Astrocyte (in vitro differentiated cells and primary cell): Measurements from ENCODE around the gene CST9L. TPM values are rescaled to one million over a fixed set of nuclear protein-coding genes. Genes with fewer than 3 reads are reported as not detected.

Experiments used
- DNase-seq: peaks from one replicate; pipeline ENCODE4 v3.0.0-alpha.2; 2010; ENCODE audit warnings: low read depth
- FAIRE-seq: peaks from 2 replicates; lab custom pipeline; 2011; peaks lifted over from hg19 to GRCh38; lab: Jason Lieb, UNC
- H2AFZ ChIP-seq: 2 replicates; pipeline ENCODE4 v1.6.0; 2012; ENCODE audit warnings: low read depth, low read length, inconsistent platforms
- H3K27ac ChIP-seq: 2 replicates; pipeline ENCODE4 v1.5.1; 2011; ENCODE audit warnings: low read depth, low read length, inconsistent platforms
- H3K27me3 ChIP-seq: 2 replicates; pipeline ENCODE4 v1.6.0; 2011; ENCODE audit warnings: low read length, inconsistent platforms; ENCODE audit not compliant: insufficient read depth
- H3K36me3 ChIP-seq: 2 replicates; pipeline ENCODE4 v1.5.1; 2011; ENCODE audit warnings: low read length, inconsistent platforms; ENCODE audit not compliant: insufficient read depth
- H3K4me1 ChIP-seq: 2 replicates; pipeline ENCODE4 v1.5.1; 2011; ENCODE audit warnings: low read length, inconsistent platforms; ENCODE audit not compliant: insufficient read depth
- H3K4me2 ChIP-seq: 2 replicates; pipeline ENCODE4 v1.6.0; 2012; ENCODE audit warnings: low read length, inconsistent platforms
- H3K4me3 ChIP-seq: 2 replicates; pipeline ENCODE4 v1.5.1; 2011; ENCODE audit warnings: low read depth, mild to moderate bottlenecking, low read length, inconsistent platforms; ENCODE audit not compliant: insufficient read depth
- H3K79me2 ChIP-seq: 2 replicates; pipeline ENCODE4 v1.6.0; 2012; ENCODE audit warnings: mild to moderate bottlenecking, low read length, inconsistent platforms; ENCODE audit not compliant: insufficient read depth
- H3K9ac ChIP-seq: 2 replicates; pipeline ENCODE4 v1.6.0; 2012; ENCODE audit warnings: mild to moderate bottlenecking, low read length, inconsistent platforms
- H3K9me3 ChIP-seq: 2 replicates; pipeline ENCODE4 v1.5.1; 2012; ENCODE audit warnings: low read depth, mild to moderate bottlenecking, low read length, inconsistent platforms; ENCODE audit not compliant: insufficient read depth
- H4K20me1 ChIP-seq: 2 replicates; pipeline ENCODE4 v1.6.0; 2012; ENCODE audit warnings: low read length, inconsistent platforms; ENCODE audit not compliant: insufficient read depth
- H3K27ac Mint-ChIP-seq: one replicate; pipeline ENCODE4 v1.8.0; 2021; ENCODE audit warnings: mild to moderate bottlenecking, mixed read lengths; ENCODE audit not compliant: unreplicated experiment
- H3K27me3 Mint-ChIP-seq: one replicate; pipeline ENCODE4 v1.8.0; 2021; ENCODE audit warnings: low read depth, mixed read lengths; ENCODE audit not compliant: unreplicated experiment
- H3K36me3 Mint-ChIP-seq: one replicate; pipeline ENCODE4 v1.8.0; 2021; ENCODE audit warnings: low read depth, mixed read lengths; ENCODE audit not compliant: unreplicated experiment
- H3K4me1 Mint-ChIP-seq: one replicate; pipeline ENCODE4 v1.8.0; 2021; ENCODE audit warnings: low read depth, mixed read lengths; ENCODE audit not compliant: unreplicated experiment
- H3K4me3 Mint-ChIP-seq: one replicate; pipeline ENCODE4 v1.8.0; 2021; ENCODE audit warnings: mild to moderate bottlenecking, moderate library complexity, mixed read lengths; ENCODE audit not compliant: unreplicated experiment
- H3K9me3 Mint-ChIP-seq: one replicate; pipeline ENCODE4 v1.8.0; 2021; ENCODE audit warnings: mild to moderate bottlenecking, mixed read lengths; ENCODE audit not compliant: unreplicated experiment
- CTCF ChIP-seq: IDR thresholded peaks from 2 replicates; pipeline ENCODE4 v1.5.1; 2011; ENCODE audit warnings: low read depth, mild to moderate bottlenecking, inconsistent platforms, low read length, moderate library complexity; ENCODE audit not compliant: insufficient read depth
- EZH2 ChIP-seq: IDR thresholded peaks from 2 replicates; pipeline ENCODE4 v1.6.1; 2012; ENCODE audit warnings: mild to moderate bottlenecking, low read length, inconsistent platforms; ENCODE audit not compliant: insufficient read depth
- total RNA-seq: library from RNA; stranded (reverse); gene quantifications from 2 replicates; pipeline ENCODE4 v1.2.1, GENCODE V29; 2021

CST9L gene
- total RNA-seq, 1 donor from 2014 or later, result not detected

DNA sequence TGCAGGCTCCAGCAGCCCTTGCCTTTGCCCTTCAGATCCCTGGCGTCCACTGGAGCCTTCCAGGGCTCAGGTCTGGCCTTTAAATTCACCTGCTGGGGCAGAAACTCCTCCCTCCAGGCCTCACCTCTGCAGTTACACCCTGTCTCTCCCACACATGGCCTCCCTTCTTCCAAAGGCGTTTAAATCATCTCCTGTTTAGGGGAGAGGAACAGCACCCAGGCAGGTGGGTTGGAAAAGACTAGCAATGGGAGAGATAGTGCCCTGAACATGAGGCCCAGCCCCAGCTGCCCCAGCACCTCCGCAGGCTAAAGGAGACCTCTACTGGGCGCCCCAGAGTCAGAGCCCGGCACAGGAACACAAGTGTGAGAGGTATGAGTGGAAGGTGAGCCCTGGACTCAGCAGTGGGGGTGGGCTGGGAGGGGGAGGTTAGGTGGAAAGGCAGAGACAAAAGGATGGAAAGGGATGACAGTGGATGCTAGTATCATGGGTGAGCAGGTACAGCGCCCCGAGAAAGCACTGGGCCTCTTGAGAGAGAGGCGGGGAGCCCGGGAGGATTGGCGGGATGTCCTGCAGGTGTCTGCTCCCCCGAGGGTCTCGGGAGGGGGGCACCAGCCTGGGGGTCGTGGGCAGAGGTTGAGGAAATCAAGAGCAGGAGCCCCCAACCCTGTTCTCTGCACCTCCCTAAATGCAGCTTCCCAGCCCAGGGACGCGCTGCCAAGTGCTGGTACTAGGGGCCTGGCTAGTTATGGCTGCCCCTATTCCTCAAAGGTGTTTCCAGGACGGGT, 37.8 kb upstream of the CST9L start, which contains the start of gene CST9:
Gene CST9 (minus strand): TSS at position 51 of the 785 bp plus-strand sequence. CDS start 53 bp downstream, outside the sequence.
- Mint-ChIP-seq H3K4me3 (no peak within 1 kb of the TSS), H3K27ac (peak within 1 kb of the TSS; percentile 73), H3K27me3 (peaks cover 30% of the 10 kb centered on the region), H3K4me1 (peaks cover 20% of the 10 kb centered on the region), H3K36me3 (no peaks in the 10 kb centered on the region), H3K9me3 (peaks cover 2% of the 10 kb centered on the region)
- Histone ChIP-seq H3K27ac (no peak within 1 kb of the TSS), H2AFZ (peak within 1 kb of the TSS; percentile 37), H3K36me3 (no peaks in the 10 kb centered on the region), H3K9me3 (no peaks in the 10 kb centered on the region), H3K4me1 (no peaks in the 10 kb centered on the region), H3K79me2 (no peaks in the 10 kb centered on the region), H3K9ac (no peak within 1 kb of the TSS), H4K20me1 (no peaks in the 10 kb centered on the region), H3K4me2 (no peak within 1 kb of the TSS), H3K27me3 (peaks cover 6% of the 10 kb centered on the region), H3K4me3 (no peak within 1 kb of the TSS)
- DNase-seq (no peak), FAIRE-seq (no peak)
- TF ChIP-seq CTCF (no peak), EZH2 (no peak)

- FAIRE-seq (no peak), DNase-seq (no peak)
- Histone ChIP-seq H2AFZ (no peak overlapping the region), H3K27me3 (peaks cover 8% of the 10 kb centered on the region), H3K27ac (no peak overlapping the region), H3K36me3 (no peaks in the 10 kb centered on the region), H3K4me2 (no peak overlapping the region), H3K4me3 (no peak overlapping the region), H3K9me3 (no peaks in the 10 kb centered on the region), H3K4me1 (no peaks in the 10 kb centered on the region), H3K9ac (no peak overlapping the region), H3K79me2 (no peaks in the 10 kb centered on the region), H4K20me1 (no peaks in the 10 kb centered on the region)
- no peak overlapping the region for H3K27ac Mint-ChIP-seq
- peaks cover 2% of the 10 kb centered on the region for H3K9me3 Mint-ChIP-seq
- no peak overlapping the region for H3K4me3 Mint-ChIP-seq
- no peak for TF ChIP-seq EZH2
- TF ChIP-seq CTCF, result no peak
- H3K27me3 Mint-ChIP-seq, result peaks cover 36% of the 10 kb centered on the region
- H3K4me1 Mint-ChIP-seq, result peaks cover 19% of the 10 kb centered on the region
- H3K36me3 Mint-ChIP-seq, result no peaks in the 10 kb centered on the region
Measured at GRCh38 chr20:23604306-23604705, 36.0 kb upstream of the CST9L start.

GRCh38 chr20:23603321-23603720, 35.0 kb upstream of the CST9L start:
- no peak for TF ChIP-seq CTCF
- Histone ChIP-seq H3K27ac (no peak overlapping the region), H3K9me3 (no peaks in the 10 kb centered on the region), H3K79me2 (no peaks in the 10 kb centered on the region), H3K4me1 (no peaks in the 10 kb centered on the region), H3K9ac (no peak overlapping the region), H3K4me3 (no peak overlapping the region), H4K20me1 (no peaks in the 10 kb centered on the region), H3K36me3 (no peaks in the 10 kb centered on the region), H3K4me2 (no peak overlapping the region), H3K27me3 (peaks cover 8% of the 10 kb centered on the region), H2AFZ (no peak overlapping the region)
- H3K36me3 Mint-ChIP-seq, result no peaks in the 10 kb centered on the region
- H3K4me1 Mint-ChIP-seq, result peaks cover 19% of the 10 kb centered on the region
- DNase-seq, result no peak
- peaks cover 37% of the 10 kb centered on the region for H3K27me3 Mint-ChIP-seq
- FAIRE-seq, result no peak
- H3K4me3 Mint-ChIP-seq, result no peak overlapping the region
- no peak overlapping the region for H3K27ac Mint-ChIP-seq
- peaks cover 2% of the 10 kb centered on the region for H3K9me3 Mint-ChIP-seq
